Measurements from ENCODE around the gene FRMD3.

FRMD3 gene

GRCh38 chr9:83572524-83572923 is 34.3 kb upstream of the FRMD3 start:
- H3K27ac ChIP-seq, result no peak overlapping the region
- H3K27me3 ChIP-seq, result no peaks in the 10 kb centered on the region
- no peak for TF ChIP-seq CTCF (IDR thresholded peaks at IDR 0.05)
- no peak overlapping the region for H3K4me3 ChIP-seq (ENCODE audit: low read depth in 1 of 2, low read length in 1 of 2)
- no peaks in the 10 kb centered on the region for H3K9me3 ChIP-seq
- H3K36me3 ChIP-seq, result no peaks in the 10 kb centered on the region
- H3K4me1 ChIP-seq (ENCODE audit: control insufficient read depth in 1 of 2, insufficient read depth in 1 of 2, low read depth in 1 of 2, low read length in 1 of 2), result peaks cover 0 to 16% of the 10 kb centered on the region in 2 experiments

GRCh38 chr9:83570359-83570758 is 32.2 kb upstream of the FRMD3 start:
- H3K36me3 ChIP-seq, result no peaks in the 10 kb centered on the region
- H3K27me3 ChIP-seq, result no peaks in the 10 kb centered on the region
- no peak for TF ChIP-seq CTCF (IDR thresholded peaks at IDR 0.05)
- H3K4me1 ChIP-seq (ENCODE audit: control insufficient read depth in 1 of 2, insufficient read depth in 1 of 2, low read depth in 1 of 2, low read length in 1 of 2), result peaks cover 0 to 16% of the 10 kb centered on the region in 2 experiments
- H3K27ac ChIP-seq, result no peak overlapping the region
- no peaks in the 10 kb centered on the region for H3K9me3 ChIP-seq
- H3K4me3 ChIP-seq (ENCODE audit: low read depth in 1 of 2, low read length in 1 of 2), result no peak overlapping the region

GRCh38 chr9:83569326-83569725 is 31.1 kb upstream of the FRMD3 start:
- Histone ChIP-seq H3K9me3 (no peaks in the 10 kb centered on the region), H3K4me1 (ENCODE audit: control insufficient read depth in 1 of 2, insufficient read depth in 1 of 2, low read depth in 1 of 2, low read length in 1 of 2) (peaks cover 0 to 16% of the 10 kb centered on the region in 2 experiments), H3K4me3 (ENCODE audit: low read depth in 1 of 2, low read length in 1 of 2) (no peak overlapping the region), H3K27me3 (no peaks in the 10 kb centered on the region), H3K27ac (no peak overlapping the region), H3K36me3 (no peaks in the 10 kb centered on the region)
- no peak for TF ChIP-seq CTCF (IDR thresholded peaks at IDR 0.05)

- no peak for TF ChIP-seq CTCF (IDR thresholded peaks at IDR 0.05)
Observed at GRCh38 chr9:83563360-83563759, 25.2 kb upstream of the FRMD3 start.

DNA sequence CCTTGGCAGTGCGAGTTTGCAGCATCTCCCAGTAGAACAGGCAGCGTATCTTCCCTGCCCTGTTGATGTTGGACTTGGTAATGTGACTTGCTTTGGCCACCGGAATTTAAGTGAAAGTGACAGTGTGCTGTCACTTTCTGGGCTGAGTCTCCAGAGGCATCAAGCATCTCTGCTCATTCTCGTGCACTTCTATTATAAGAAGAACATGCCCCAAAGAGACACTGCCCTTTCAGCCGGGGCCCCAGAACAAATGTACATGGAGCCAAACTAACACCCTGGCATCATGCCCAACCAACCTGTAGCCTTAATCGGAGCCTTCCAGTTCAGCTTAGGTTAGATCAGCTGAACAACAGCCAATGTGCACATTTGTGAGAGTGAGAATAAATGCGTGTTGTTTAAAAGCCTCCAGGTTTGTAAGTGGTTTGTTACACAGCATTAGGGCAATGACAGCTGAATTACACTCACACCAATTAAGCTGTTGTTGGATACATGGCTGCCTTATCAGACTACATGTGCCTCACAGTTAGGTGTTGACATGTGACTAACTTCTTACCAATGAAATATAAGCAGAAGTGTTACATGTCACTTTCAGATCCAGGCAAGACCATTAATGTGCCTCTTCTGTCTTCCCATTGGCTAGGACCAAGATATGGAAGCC is 22.1 kb upstream of the FRMD3 start:
- no peaks in the 10 kb centered on the region for H3K27me3 ChIP-seq
- no peak overlapping the region for H3K27ac ChIP-seq
- no peak overlapping the region for H3K4me3 ChIP-seq (ENCODE audit: low read depth in 1 of 2, low read length in 1 of 2)
- TF ChIP-seq CTCF (IDR thresholded peaks at IDR 0.05), result no peak
- H3K9me3 ChIP-seq, result no peaks in the 10 kb centered on the region
- no peaks in the 10 kb centered on the region for H3K36me3 ChIP-seq
- no peaks in the 10 kb centered on the region for H3K4me1 ChIP-seq (ENCODE audit: control insufficient read depth in 1 of 2, insufficient read depth in 1 of 2, low read depth in 1 of 2, low read length in 1 of 2)

More at GRCh38 chr9:83563360-83563759, 25.2 kb upstream of the FRMD3 start:
- H3K4me3 ChIP-seq (ENCODE audit: low read depth in 1 of 2, low read length in 1 of 2), result no peak overlapping the region
- no peaks in the 10 kb centered on the region for H3K4me1 ChIP-seq (ENCODE audit: control insufficient read depth in 1 of 2, insufficient read depth in 1 of 2, low read depth in 1 of 2, low read length in 1 of 2)
- H3K27ac ChIP-seq, result no peak overlapping the region
- no peaks in the 10 kb centered on the region for H3K27me3 ChIP-seq
- H3K36me3 ChIP-seq, result no peaks in the 10 kb centered on the region
- no peaks in the 10 kb centered on the region for H3K9me3 ChIP-seq

Data from neutrophil (primary cell).